GM18505 (cell line): Measurements from ENCODE around the gene KANK2.
"Not testable (repeated sequence)": the region's sequence is repeated elsewhere in the genome, so short reads cannot be mapped to it uniquely, and the experiment has no call there.

Experiments
- ATAC-seq: cut with Tn5 transposase; IDR thresholded peaks from one replicate; pipeline ENCODE4 v1.9.1; 2021; ENCODE audit not compliant: unreplicated experiment
- POLR2A ChIP-seq: IDR thresholded peaks from 4 replicates; pipeline ENCODE4 v1.6.1; 2011; ENCODE audit warnings: borderline replicate concordance; ENCODE audit not compliant: insufficient read depth, insufficient read length; ENCODE audit errors: extremely low read depth

The KANK2 gene

DNA sequence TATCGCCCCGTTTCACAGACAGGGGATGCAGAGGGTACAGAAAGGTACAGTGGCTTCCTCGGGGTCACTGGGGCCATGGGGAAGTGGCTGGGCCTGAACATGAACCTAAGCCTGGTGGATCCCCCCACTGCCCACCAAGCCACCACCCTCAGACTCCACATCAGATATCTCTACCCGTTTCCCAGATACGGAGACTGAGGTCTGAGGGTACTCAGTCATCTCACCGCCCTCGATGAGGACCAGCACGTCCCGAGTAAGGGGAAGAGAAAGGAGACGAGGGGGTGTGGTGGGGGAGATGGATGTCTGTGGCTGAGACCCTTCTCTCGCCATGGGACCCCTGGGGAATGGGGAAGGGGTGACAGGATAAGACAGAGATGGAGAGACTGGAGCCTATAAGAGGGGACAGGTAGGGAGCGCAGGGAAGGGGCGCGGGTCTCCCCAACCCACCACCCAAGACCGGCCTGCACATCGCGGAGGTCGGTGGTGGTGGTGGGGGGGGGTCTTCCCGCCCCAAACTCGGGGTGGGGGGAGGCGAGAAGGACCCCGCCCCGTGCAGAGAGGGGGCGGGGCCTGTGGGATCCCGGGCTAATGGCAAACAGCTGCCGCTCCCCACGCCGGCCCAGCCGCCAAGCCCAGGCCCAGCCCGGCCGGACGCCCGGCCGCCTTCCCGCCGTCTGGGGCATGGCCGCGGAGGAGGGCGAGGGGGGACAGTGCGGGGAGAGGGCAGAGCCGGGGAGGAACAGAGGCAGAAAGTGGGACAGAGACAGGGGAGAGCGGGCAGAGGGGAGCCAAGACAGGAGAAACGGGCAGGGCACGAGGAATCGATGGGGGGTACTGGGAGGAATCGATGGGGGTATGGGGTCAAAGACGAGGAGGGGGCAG, 698 bp downstream of the KANK2 start:
- TF ChIP-seq POLR2A: no peak
- no peak for ATAC-seq

DNA sequence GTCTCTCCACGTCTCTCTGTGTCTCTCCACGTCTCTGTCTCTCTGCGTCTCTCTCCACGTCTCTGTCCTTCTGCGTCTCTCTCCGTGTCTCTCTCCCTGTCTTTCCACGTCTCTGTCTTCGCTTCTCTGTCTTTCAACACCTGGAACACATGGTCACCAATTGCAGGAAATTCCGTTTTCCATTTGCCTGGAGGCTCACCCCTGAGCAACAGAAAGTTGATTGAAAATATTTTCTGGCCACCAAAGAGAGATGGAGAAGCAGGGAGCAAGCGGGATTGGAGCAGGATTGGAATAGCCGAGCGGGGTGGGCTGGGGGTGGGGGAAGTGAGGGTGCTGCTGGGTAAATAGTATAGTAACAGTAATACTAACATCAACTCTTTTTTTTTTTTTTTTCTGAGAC, 1.7 kb downstream of the KANK2 start:
- no peak for TF ChIP-seq POLR2A
- ATAC-seq: no peak

DNA sequence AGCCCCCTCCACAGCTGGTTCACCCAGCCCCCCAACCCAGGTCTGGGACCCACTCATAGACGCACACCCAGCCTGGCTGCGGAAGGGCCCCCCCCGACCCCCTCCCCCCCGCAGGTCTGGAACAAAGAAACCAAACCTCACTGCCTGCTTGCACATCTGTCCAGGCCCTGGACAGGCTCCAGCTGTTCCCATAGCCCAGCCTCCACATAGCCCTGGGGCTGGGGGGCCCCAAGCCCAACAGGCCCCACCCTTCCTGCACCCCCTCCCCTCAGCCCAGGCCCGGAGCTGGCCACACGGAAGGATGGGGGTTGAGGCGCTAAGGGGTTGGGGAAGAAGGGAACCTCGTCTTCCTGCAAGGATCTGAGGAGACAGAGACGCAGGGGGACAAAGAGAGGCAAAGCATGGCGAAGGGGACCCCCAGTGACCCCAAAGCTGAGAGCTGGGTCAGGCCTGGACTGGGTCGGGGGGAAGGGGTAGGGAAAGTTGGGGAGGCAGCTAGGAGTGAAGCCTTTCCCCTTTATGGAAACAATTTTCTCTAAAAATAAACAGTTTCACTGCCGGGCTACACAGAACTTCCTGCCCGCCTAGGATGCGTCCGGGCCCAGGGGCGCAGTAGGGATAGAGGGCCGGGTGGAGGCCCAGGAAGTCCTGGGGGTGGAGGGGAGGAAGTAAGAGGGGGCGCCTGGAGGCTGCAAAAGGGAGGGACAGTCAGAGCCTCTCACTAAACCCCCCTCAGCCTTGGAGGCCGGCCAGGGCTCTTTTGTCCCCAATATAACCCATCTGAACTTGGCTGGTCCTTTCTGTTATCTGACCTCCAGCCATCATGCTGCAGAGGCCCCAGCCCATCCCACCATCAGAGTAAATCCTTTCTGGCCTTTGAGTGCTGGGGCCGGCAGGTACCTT, 2.4 kb downstream of the KANK2 start:
- no peak for TF ChIP-seq POLR2A
- no peak for ATAC-seq

DNA sequence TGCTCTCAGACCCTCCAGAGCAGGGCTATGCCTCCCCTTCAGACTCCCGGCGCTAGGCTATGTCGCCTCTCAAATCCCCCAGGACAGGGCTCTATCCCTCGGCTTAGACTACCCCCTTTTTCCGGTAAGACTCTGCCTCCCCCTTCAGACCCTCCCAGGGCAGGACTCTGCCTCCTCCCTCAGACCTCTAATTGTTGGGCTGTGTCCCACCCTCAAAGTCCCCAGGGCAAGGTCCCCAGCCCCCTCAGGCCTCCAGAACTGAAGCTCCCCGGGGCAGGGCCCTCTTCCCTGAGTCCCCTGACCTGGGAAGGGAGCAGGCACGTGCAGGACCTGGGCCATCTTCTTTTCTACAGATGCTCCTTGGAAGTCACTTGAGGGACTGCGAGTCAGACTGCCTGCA, 3.2 kb downstream of the KANK2 start:
- ATAC-seq: no peak
- TF ChIP-seq POLR2A: no peak

DNA sequence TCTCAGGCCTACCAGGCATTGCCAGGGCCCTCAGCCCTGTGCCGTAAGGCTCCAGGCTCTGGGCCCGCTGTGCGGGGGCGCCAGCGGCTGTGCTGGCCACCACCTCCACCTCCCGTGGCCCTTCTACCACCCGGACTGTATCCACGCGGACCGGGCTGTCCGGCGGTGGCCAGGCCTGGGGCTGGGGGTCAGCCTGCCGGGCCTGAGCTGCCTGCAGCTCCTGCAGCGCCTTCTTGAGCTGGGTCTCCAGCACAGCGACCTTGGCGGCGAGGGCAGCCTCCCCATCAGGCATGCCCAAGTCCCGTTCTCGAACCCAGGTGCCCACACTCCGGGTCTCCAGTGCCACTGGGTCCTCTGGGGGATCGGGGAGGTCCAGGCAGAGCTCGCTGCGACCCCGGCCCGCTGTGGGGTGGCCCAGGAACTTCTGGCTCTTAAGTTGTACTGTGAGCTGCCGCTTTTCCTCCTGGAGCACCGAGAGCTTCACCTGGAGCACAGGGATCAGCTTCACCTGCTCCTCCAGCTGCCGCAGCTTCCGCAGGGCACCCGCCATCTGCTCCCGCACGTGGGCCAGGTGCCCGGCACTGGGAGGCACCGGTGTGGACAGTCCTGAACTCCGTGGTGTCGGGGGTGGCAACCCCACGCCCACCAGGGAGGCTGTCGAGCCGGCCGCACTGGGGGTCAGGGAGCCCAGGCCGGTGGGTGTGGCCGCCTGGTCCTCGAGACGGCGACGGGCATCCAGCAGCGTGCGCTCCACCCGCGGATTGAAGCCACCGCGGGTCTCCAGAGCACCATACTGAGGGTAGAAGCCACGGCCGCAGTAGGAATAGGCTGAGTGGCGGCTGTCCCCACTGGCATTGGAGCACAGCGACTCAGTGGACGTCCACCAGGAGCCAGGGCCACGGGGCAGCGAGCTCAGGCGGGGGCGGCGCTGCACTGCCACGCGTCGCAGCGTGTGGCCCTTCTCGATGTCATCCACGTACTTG, 4.1 kb downstream of the KANK2 start:
- no peak for TF ChIP-seq POLR2A
- ATAC-seq: no peak

DNA sequence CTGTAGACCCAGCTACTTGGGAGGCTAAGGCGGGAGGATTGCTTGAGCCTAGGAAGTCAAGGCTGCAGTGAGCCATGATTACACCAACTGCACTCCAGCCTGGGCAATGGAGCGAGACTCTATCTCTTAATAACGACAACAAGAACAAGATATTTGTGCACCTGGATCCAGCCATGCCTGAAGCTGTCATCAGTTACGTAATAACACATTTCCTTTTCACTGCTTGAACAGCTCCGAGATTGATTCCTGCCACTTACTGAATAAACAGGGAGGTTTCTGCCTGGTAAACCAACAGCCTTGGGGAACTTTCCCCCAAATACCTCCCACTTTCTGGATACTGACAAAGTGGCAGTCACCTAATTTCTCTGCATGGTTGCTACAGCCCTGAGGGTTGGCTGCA, 5.4 kb downstream of the KANK2 start:
- no peak for TF ChIP-seq POLR2A
- ATAC-seq: no peak

DNA sequence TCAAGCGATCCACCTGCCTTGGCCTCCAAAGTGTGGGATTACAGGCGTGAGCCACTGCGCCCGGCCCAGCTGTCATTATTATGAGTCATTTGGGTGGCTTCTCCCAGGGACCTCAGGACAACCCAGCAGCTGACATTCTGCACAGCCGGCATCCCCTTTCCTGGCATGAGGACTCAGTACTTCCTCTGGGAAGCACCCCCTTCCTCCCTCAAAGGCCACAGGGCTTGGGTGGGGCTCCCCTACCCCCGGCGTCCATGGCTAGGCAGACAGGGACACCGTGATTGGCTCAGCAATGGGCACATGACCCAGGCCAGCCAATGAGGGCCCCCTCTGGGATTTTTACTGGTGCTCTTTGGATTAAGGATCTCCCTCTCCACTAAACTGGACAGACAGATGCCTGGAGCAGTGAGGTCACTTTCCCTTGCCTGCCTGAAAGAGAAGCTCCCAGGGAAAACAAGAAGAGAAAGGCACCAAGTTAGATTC, 6.0 kb downstream of the KANK2 start:
- no peak for TF ChIP-seq POLR2A
- no peak for ATAC-seq

DNA sequence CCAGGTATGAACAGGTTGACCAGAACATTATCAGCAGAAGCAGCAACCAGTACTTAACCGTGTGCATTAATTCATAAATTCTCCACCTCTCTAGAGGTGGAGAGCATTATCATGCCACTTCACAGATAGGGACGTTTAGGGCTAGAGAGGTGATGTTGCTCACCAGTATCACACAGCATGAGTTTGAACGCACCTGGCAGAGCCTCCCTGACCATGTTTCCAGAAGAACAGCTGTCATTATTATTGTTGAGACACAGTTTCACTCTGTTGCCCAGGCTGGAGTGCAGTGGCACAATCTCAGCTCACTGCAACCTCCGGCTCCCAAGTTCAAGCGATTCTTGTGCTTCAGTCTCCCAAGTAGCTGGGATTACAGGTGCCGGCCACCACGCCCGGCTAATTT, 6.8 kb downstream of the KANK2 start:
- TF ChIP-seq POLR2A: no peak

DNA sequence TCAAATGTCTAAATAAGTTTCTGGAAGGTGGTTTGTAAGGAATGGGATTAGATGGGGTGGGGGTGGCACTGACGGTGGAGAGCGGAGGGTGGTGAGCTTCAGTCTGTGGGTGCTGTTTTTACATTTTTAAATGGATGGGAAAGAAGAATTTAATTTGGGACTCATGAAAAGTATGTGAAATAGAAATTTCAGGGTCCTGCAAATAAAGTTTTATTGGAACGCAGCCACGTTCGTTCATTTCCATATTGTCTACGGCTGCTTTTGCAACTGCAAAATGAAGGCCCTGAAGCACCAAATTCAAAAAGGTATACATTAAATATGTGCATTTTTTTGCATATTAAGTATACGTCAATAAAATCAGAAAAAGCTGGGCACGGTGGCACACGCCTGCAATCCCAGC, 9.9 kb downstream of the KANK2 start:
- TF ChIP-seq POLR2A: no peak
- no peak for ATAC-seq

More for the DNA sequence above, 6.8 kb downstream of the KANK2 start:
- no peak for ATAC-seq

DNA sequence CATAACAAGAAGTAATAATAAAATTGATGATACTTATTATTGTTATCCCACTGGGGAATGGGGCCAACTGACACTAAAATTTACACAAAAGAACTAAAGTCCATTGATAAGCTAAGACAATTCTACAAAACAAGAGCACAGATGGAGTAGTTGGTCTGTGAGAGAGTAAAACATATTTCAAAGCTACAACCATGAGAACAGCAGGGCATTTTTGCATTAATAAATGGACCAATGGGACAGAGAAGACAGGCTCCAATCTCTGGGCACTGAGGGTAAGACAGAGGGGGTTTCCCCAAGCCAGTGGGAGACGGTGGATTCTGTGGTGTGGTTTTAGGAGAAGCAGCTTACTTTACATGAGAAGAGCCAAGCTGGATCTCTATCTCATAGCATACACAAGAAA, 14.4 kb downstream of the KANK2 start:
- TF ChIP-seq POLR2A: no peak
- ATAC-seq: no peak

DNA sequence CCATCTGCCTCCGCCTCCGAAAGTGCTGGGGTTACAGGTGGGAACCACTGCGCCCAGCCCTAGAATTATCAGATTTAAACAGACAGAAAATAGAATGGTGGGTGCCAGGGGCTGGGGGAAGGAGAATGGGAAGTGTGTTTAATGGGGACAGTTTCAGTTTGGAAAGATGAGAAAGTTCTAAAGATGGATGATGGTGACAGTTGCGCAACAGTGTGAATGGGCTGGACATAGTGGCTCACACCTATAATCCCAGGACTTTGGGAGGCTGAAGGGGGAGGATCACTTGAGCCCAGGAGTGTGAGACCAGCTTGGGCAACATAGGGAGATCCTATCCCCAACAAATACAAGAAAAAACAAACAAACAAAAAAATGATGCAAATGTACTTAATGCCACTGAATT, 15.9 kb downstream of the KANK2 start:
- ATAC-seq: no peak
- TF ChIP-seq POLR2A: no peak

DNA sequence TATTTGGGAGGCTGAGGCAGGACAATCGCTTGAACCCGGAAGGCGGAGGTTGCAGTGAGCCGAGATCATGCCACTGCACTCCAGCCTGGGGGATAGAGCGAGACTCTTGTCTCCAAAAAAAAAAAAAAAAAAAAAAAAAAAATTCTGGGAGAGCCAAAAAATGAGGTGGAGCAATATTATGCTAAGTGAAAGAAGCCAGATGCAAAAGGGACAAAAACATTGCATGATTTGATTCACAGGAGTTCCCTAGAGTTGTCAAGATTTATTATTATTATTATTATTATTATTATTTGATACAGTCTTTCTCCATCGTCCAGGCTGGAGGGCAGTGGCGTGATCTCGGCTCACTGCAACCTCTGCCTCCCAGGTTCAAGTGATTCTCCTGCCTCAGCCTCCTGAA, 16.4 kb downstream of the KANK2 start:
- ATAC-seq: not testable (repeated sequence)

DNA sequence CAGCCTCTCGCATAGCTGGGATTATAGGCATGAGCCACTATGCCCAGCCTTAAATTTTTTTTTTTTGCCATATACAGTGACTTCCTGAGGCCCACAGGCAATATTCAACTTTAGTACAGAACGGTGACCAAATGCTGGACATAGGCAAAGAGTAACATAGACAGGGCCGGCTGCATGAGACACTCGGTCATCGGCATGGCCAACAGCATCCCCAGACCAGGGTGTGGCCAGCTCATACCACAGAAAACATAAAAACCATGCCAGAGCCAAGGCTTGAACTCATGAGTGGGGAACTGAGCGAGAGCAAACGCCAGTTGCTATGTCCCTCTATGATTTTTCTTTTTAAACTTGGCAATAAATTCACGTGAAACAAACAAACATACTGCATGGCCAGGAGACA, 17.0 kb downstream of the KANK2 start:
- ATAC-seq: no peak
- no peak for TF ChIP-seq POLR2A
